BJ (cell line): ENCODE measurements around the gene PRKCE. TPM values are rescaled to one million over a fixed set of nuclear protein-coding genes. Genes with fewer than 3 reads are reported as not detected.

Experiments used
- CTCF ChIA-PET: fragments of 350-600 bp; formaldehyde crosslinking; extraction: SDS; loops from one replicate; lab custom pipeline; 2021; ENCODE audit warnings: antibody characterized with exemption, inconsistent platforms; lab: Yijun Ruan, JAX
- POLR2A ChIA-PET: fragments of 300-600 bp; sonication (Branson Sonifier 250); formaldehyde crosslinking; extraction: SDS; loops from one replicate; lab custom pipeline; 2021; ENCODE audit warnings: antibody characterized with exemption; lab: Charles Lee
- DNase-seq: peaks from one replicate; pipeline ENCODE4 v3.0.0-alpha.2; 2011; ENCODE audit warnings: low read depth
- H3K27me3 ChIP-seq: 2 replicates; pipeline ENCODE4 v1.6.0; 2011; ENCODE audit warnings: low read length; ENCODE audit not compliant: control insufficient read depth, insufficient read depth
- H3K36me3 ChIP-seq: 2 replicates; pipeline ENCODE4 v1.5.1; 2011; ENCODE audit warnings: low read length; ENCODE audit not compliant: control insufficient read depth, insufficient read depth
- H3K4me3 ChIP-seq: 2 replicates; pipeline ENCODE4 v1.5.1; 2011; ENCODE audit warnings: low read depth, mild to moderate bottlenecking, control low read depth, low read length
- CTCF ChIP-seq: IDR thresholded peaks from 2 replicates; pipeline ENCODE4 v1.5.1; 2011; ENCODE audit warnings: low read depth, mild to moderate bottlenecking, control low read depth, inconsistent platforms, low read length, moderate library complexity; ENCODE audit not compliant: insufficient read depth
- polyA plus RNA-seq: library from polyadenylated mRNA; depleted of rRNA; stranded (reverse); fragments of >200 nt; gene quantifications from 2 replicates; pipeline ENCODE4 v1.2.3, GENCODE V29; 2011

PRKCE gene
- polyA plus RNA-seq, 1 experiment, result 19.7 TPM

GRCh38 chr2:46114996-46115395, 463.5 kb downstream of the PRKCE start:
- H3K36me3 ChIP-seq, result no peaks in the 10 kb centered on the region
- POLR2A ChIA-PET, result no interaction called here
- no peak for TF ChIP-seq CTCF
- CTCF ChIA-PET, result no interaction called here
- no peak for DNase-seq
- H3K4me3 ChIP-seq, result no peak overlapping the region
- H3K27me3 ChIP-seq, result no peaks in the 10 kb centered on the region

GRCh38 chr2:46116150-46116549, 464.7 kb downstream of the PRKCE start:
- Histone ChIP-seq H3K4me3 (no peak overlapping the region), H3K36me3 (no peaks in the 10 kb centered on the region), H3K27me3 (no peaks in the 10 kb centered on the region)
- CTCF ChIA-PET, result interaction anchor here (1.7 kb wide), 1 partner anchor 17 kb away, joined by 3 read pairs; no protein-coding TSS in a partner anchor
- POLR2A ChIA-PET, result no interaction called here
- no peak for TF ChIP-seq CTCF
- no peak for DNase-seq

- Histone ChIP-seq H3K27me3 (no peaks in the 10 kb centered on the region), H3K4me3 (no peak overlapping the region), H3K36me3 (no peaks in the 10 kb centered on the region)
- ChIA-PET POLR2A (no interaction called here), CTCF (interaction anchor here (1.7 kb wide), 1 partner anchor 18 kb away, joined by 3 read pairs; no protein-coding TSS in a partner anchor)
- no peak for DNase-seq
- no peak for TF ChIP-seq CTCF
These were observed 465.1 kb downstream of the PRKCE start for GRCh38 chr2:46116553-46116991.

- Histone ChIP-seq H3K27me3 (no peaks in the 10 kb centered on the region), H3K36me3 (no peaks in the 10 kb centered on the region), H3K4me3 (no peak overlapping the region)
- ChIA-PET POLR2A (no interaction called here), CTCF (interaction anchor here (1.7 kb wide), 1 partner anchor 18 kb away, joined by 3 read pairs; no protein-coding TSS in a partner anchor)
- no peak for TF ChIP-seq CTCF
- no peak for DNase-seq
These were observed 465.9 kb downstream of the PRKCE start for GRCh38 chr2:46117379-46117778.

- no peak for DNase-seq
- H3K4me3 ChIP-seq, result no peak overlapping the region
- no peak for TF ChIP-seq CTCF
- ChIA-PET CTCF (no interaction called here), POLR2A (no interaction called here)
- no peaks in the 10 kb centered on the region for H3K36me3 ChIP-seq
- no peaks in the 10 kb centered on the region for H3K27me3 ChIP-seq
These were observed 466.5 kb downstream of the PRKCE start for GRCh38 chr2:46117994-46118393.
